Fibroblast of skin of scalp (primary cell): ENCODE data around the gene TTC28.

ENCODE experiments used
- DNase-seq: peaks from one replicate; pipeline ENCODE4 v3.0.0-alpha.2; 2013

TTC28 gene

DNA sequence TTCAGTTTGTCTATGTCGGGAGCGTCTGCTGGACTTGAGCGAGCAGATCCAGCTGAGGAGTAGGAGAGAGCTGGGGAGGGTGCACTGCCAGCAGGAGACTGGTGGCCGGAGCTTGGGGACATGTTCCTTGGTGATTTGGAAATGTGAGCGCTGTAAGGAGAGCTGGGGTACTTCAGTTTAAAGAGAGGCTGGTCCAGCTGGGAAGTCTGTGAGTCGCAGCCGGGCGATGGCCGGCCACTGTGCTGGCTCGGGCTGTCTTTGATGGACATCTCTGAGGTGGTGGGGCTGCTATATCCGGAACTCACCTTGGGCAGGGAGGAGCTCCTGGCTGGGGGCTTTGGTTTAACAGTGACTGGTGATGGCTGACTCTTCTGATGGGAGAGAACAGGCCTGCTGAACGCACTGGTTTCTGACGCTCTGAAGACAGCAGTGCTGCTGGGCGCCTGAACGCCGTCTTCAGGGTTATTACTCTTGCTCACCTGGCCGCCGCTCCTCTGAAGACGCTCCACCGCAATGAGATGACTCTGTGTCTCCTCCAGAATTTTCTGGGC is 696.9 kb downstream of the TTC28 start:
- no peak for DNase-seq

GRCh38 chr22:27982106-27982505 is 697.5 kb downstream of the TTC28 start:
- DNase-seq, result no peak

- DNase-seq, result no peak
Measured at GRCh38 chr22:27980424-27981148, 699.1 kb downstream of the TTC28 start.

DNA sequence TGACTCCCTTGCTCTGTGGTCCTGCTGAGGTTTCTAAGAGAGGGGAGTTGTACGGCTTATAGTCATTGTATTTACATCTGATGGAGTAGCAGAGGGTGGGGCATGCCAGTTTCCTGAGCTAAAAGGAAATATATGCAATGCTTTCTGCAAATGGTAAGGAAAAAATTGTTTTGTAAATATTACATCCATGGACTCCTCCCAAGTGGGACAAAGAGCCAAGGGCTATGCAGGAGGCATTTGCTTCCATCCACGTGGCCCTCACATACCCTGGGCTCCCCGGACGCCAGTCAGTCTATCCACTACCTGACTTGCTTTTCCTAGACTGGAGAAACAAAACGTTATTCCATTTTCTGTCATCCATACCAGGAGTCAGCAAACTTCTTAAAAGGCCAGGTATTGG is 700.8 kb downstream of the TTC28 start:
- no peak for DNase-seq

GRCh38 chr22:27978317-27978716 is 701.3 kb downstream of the TTC28 start:
- DNase-seq, result no peak

- DNase-seq, result no peak
Measured at GRCh38 chr22:27976586-27976985, 703.1 kb downstream of the TTC28 start.

DNA sequence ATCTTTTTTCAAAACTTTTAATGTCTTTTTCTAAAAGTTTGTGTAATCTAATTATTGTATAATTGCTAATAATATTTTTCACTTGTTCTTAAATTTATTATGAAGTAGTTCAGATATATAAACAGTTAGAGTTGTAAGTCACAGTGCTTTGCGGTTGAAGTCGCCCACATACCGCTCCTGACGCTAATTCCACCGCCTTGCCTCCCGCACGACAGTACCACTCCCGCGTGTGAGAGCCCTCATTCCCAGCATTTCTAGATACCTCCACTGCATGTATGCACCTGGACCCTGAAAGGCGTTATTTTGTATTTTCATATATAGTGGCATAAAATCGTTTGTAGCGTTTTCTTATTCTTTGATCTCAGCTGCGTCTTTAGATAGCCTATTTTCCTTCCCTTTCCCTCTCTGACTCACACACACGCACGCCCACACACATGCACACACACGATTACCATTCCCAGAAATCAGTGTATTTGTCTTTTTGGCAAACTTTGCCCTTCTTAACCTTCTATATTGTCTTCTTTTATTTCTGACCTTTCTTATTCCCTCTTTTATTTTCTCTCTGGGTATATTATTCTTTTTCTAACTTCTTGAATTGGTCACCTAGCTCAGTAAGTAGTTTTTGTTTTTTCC is 704.1 kb downstream of the TTC28 start:
- DNase-seq, result no peak

- DNase-seq, result no peak
Measured at GRCh38 chr22:27973846-27974245, 705.8 kb downstream of the TTC28 start.

GRCh38 chr22:27972732-27973698 is 706.6 kb downstream of the TTC28 start:
- DNase-seq, result no peak

- no peak for DNase-seq
Measured at GRCh38 chr22:27971926-27972325, 707.7 kb downstream of the TTC28 start.

DNA sequence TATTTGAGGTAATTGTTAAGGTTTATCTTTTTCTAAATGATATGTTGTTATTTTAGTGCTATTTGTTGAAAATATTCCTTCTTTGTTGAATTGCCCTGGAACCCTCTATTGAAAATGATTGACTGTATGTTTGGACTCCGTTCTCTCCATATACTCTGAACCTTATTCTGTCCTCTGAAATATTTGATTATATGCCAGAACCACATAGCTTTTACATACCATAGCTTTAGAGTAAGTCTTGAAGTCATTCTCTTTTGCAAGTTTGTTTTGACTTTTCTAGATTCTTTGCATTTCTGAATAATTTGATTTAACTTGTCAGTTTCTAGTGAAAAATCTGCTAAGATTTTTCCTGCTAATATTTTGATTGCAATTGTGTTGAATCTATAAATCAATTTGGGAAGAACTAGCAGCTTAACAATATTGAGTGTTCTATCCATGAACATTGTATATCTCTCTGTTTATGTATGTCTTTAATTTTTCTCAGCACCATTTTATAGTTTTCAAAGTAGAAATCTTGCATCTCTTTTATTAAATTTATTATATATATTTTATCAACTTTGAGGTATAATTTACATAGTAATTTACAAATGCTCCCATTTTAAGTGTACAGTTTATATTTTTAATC is 708.9 kb downstream of the TTC28 start:
- DNase-seq, result peak; percentile 84

GRCh38 chr22:27966168-27967064 is 713.2 kb downstream of the TTC28 start:
- DNase-seq, result no peak

DNA sequence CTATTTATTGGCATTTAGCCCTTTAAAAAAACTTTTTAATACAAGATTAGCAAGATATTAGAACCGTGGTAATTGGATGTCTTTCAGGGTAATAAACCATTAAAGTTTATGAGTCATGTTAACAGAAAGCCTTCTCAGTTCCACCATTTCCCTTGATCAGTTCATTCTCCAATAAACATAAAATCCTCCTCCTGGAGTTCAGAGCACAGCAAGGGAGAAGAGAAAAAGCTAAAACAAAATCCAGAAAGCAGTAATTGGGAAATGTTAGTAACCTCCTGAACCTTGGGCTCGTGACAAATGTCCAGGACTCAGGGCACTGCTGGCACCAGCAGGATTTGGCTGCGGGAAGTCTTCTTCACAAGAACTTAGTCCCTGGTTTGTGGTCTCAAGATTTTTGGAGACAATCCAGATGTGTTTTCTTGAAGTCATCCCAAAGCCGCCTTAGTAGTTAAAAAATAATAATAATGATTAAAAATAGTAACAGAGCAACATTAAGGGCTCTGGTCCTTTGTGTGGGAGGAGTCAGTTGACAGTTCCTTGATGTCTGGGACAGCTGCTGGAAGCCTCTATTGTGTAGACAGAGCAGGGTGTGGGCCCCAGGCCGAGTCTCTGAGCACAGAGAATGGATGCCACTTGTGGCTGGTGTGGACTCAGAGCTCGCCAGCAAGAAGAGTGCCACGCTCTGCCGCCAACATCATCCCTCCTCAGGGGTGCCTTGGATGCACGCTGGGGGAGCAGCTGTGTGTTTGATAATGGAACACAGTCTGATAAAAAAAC is 717.2 kb downstream of the TTC28 start:
- DNase-seq, result peak; percentile 44

- DNase-seq, result no peak
Measured at GRCh38 chr22:27961680-27962079, 718.0 kb downstream of the TTC28 start.

- no peak for DNase-seq
Measured at GRCh38 chr22:27961182-27961581, 718.5 kb downstream of the TTC28 start.

DNA sequence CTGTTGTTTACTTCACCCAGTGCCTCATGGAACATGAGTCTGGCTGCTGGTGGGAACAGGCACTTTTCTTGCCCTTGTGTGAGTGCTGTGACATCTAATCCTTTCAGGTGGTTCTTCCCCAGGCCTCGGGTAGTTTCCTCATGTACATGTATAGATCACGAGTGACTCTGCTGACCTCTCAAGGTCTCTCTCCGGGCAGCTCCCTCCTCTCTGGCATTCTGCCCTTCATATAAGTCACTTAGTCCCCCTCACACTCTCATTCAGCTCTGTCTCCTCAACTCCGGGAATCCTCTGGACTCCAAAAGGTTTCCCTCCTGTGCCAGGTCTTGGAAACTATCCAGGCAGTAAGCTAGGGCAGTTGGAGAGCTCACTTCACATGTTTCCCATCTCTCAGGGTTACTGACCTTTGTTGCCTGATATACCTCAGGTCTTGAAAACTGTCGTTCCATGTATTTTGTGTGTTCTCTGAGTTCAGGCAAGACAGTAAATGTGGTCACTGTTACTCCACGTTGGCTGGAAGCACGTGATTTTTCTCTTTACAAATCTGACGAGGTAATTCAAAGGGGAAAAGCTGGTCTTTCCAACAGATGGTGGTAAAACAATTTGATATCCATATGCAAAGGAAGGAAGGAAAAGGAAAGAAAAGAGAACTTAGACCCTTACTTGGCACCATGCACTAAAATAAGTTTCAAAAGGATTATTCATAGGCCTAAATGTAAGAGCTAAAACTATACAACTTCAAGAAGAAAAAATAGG is 720.1 kb downstream of the TTC28 start:
- DNase-seq, result no peak

GRCh38 chr22:27952779-27953178 is 726.9 kb downstream of the TTC28 start:
- DNase-seq, result peak; percentile 43

DNA sequence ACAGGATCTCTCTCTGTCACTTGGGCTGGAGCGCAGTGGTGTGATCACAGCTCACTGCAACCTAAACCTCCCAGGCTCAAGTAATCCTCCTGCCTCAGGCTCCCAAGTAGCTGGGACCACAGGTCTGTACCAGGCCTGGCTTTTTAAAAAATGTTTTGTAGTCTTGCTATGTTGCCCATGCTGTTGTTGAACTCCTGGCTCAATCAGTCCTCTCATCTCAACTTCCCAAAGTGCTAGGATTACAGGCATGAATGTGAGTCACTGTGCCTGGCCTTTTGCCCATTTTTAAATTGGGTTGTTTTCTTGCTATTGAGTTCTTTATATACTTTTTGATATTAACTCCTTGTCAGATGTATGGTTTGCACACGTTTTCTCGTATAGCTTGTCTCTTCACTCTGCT is 727.5 kb downstream of the TTC28 start:
- peak; percentile 70 for DNase-seq

GRCh38 chr22:27949421-27949820 is 730.2 kb downstream of the TTC28 start:
- no peak for DNase-seq

DNA sequence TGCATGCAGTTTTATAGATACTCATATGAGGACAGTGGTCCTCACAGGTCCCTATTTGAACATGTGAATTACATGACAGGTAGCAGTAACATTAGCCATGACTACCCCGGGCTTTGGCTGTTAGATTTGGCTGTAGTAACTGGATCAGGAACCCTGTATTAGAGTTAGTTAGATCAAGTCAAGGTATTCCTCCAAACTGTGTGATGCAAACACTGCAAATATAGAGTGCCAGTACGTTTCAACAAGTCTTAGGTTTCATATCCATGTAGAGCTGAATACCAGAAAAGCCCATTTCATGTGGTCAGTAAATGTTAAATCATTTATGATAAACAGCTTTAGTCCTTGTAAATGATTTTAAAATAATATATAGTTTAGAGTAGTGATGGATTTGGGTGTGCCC is 731.1 kb downstream of the TTC28 start:
- no peak for DNase-seq
